ENCODE measurements around the gene FOXP1. TPM values are rescaled to one million over a fixed set of nuclear protein-coding genes. Genes with fewer than 3 reads are reported as not detected.

The FOXP1 gene
- total RNA-seq, 1 experiment from 2014 or later, result 58.4 TPM

GRCh38 chr3:71389911-71390573 lies 193.5 kb downstream of the FOXP1 start:
- peaks cover 8% of the 10 kb centered on the region for H3K4me1 ChIP-seq (ENCODE audit: insufficient read depth, low read length, poor library complexity, severe bottlenecking)
- ChIA-PET POLR2A (ENCODE audit: low non-redundant PET) (no interaction called here), CTCF (no interaction called here)
- TF ChIP-seq EZH2 (IDR thresholded peaks at IDR 0.05; ENCODE audit: borderline replicate concordance, low read depth, low read length, poor library complexity, severe bottlenecking), result no peak
- no peak for TF ChIP-seq CTCF (conservative IDR thresholded peaks at IDR 0.05; ENCODE audit: low read depth, low read length)
- BruUV-seq (replicated peaks), result no TSS peak
- H3K27ac ChIP-seq (ENCODE audit: low read depth, low read length, poor library complexity, severe bottlenecking), result no peak overlapping the region
- no peaks in the 10 kb centered on the region for H3K9me3 ChIP-seq (ENCODE audit: low read depth, low read length, poor library complexity, severe bottlenecking)
- no peak for DNase-seq (ENCODE audit: low spot score)
- H3K4me3 ChIP-seq (ENCODE audit: low read depth, low read length, poor library complexity, severe bottlenecking), result no peak overlapping the region
- H3K27me3 ChIP-seq (replicated peaks; ENCODE audit: insufficient read depth, low read depth, low read length, poor library complexity), result no peaks in the 10 kb centered on the region
- intact Hi-C loops (cut with micrococcal nuclease; ENCODE audit: unreplicated experiment), result loop anchor here (10.0 kb wide), 1 partner anchor 165 kb away; no protein-coding TSS in a partner anchor
- no peaks in the 10 kb centered on the region for H3K36me3 ChIP-seq (ENCODE audit: insufficient read depth, low read length, poor library complexity, severe bottlenecking)

GRCh38 chr3:71389191-71389590 lies 194.3 kb downstream of the FOXP1 start:
- Histone ChIP-seq H3K27me3 (replicated peaks; ENCODE audit: insufficient read depth, low read depth, low read length, poor library complexity) (no peaks in the 10 kb centered on the region), H3K4me1 (ENCODE audit: insufficient read depth, low read length, poor library complexity, severe bottlenecking) (peaks cover 8% of the 10 kb centered on the region), H3K9me3 (ENCODE audit: low read depth, low read length, poor library complexity, severe bottlenecking) (no peaks in the 10 kb centered on the region), H3K27ac (ENCODE audit: low read depth, low read length, poor library complexity, severe bottlenecking) (no peak overlapping the region), H3K4me3 (ENCODE audit: low read depth, low read length, poor library complexity, severe bottlenecking) (no peak overlapping the region), H3K36me3 (ENCODE audit: insufficient read depth, low read length, poor library complexity, severe bottlenecking) (no peaks in the 10 kb centered on the region)
- POLR2A ChIA-PET (ENCODE audit: low non-redundant PET), result no interaction called here
- BruUV-seq (replicated peaks), result no TSS peak
- intact Hi-C loops (cut with micrococcal nuclease; ENCODE audit: unreplicated experiment), result no loop called here
- DNase-seq (ENCODE audit: low spot score), result no peak
- CTCF ChIA-PET, result no interaction called here
- TF ChIP-seq EZH2 (IDR thresholded peaks at IDR 0.05; ENCODE audit: borderline replicate concordance, low read depth, low read length, poor library complexity, severe bottlenecking) (no peak), CTCF (conservative IDR thresholded peaks at IDR 0.05; ENCODE audit: low read depth, low read length) (no peak)

GRCh38 chr3:71388535-71389120 lies 194.9 kb downstream of the FOXP1 start:
- no TSS peak for BruUV-seq (replicated peaks)
- ChIA-PET CTCF (no interaction called here), POLR2A (ENCODE audit: low non-redundant PET) (no interaction called here)
- H3K36me3 ChIP-seq (ENCODE audit: insufficient read depth, low read length, poor library complexity, severe bottlenecking), result no peaks in the 10 kb centered on the region
- H3K4me3 ChIP-seq (ENCODE audit: low read depth, low read length, poor library complexity, severe bottlenecking), result no peak overlapping the region
- H3K9me3 ChIP-seq (ENCODE audit: low read depth, low read length, poor library complexity, severe bottlenecking), result no peaks in the 10 kb centered on the region
- H3K27ac ChIP-seq (ENCODE audit: low read depth, low read length, poor library complexity, severe bottlenecking), result no peak overlapping the region
- TF ChIP-seq CTCF (conservative IDR thresholded peaks at IDR 0.05; ENCODE audit: low read depth, low read length) (no peak), EZH2 (IDR thresholded peaks at IDR 0.05; ENCODE audit: borderline replicate concordance, low read depth, low read length, poor library complexity, severe bottlenecking) (no peak)
- H3K4me1 ChIP-seq (ENCODE audit: insufficient read depth, low read length, poor library complexity, severe bottlenecking), result peaks cover 8% of the 10 kb centered on the region
- no peaks in the 10 kb centered on the region for H3K27me3 ChIP-seq (replicated peaks; ENCODE audit: insufficient read depth, low read depth, low read length, poor library complexity)
- DNase-seq (ENCODE audit: low spot score), result no peak
- intact Hi-C loops (cut with micrococcal nuclease; ENCODE audit: unreplicated experiment), result no loop called here
